Smooth muscle cell (in vitro differentiated cells): ENCODE data around the gene WFDC1. TPM values are rescaled to one million over a fixed set of nuclear protein-coding genes. Genes with fewer than 3 reads are reported as not detected.

Source experiments
- DNase-seq: peaks from one replicate; lab custom pipeline; 2025; ENCODE audit not compliant: unreplicated experiment; lab: John Stamatoyannopoulos, UW
- H2AFZ ChIP-seq: fragments of 200-600 bp; sonication (generic); 2 replicates; pipeline ENCODE4 v1.6.0; 2016; ENCODE audit warnings: antibody characterized with exemption, low read depth, mild to moderate bottlenecking
- H3F3A ChIP-seq: fragments of 200-600 bp; sonication (generic); 2 replicates; pipeline ENCODE4 v1.6.0; 2017; ENCODE audit warnings: antibody characterized with exemption, low read depth
- H3K27ac ChIP-seq: fragments of 200-600 bp; sonication (generic); 2 replicates; pipeline ENCODE4 v1.5.1; 2016; ENCODE audit warnings: low read depth, mild to moderate bottlenecking
- H3K27me3 ChIP-seq: fragments of 200-600 bp; sonication (generic); 2 replicates; pipeline ENCODE4 v1.6.1; 2016; ENCODE audit warnings: low read depth, mild to moderate bottlenecking
- H3K36me3 ChIP-seq: fragments of 200-600 bp; sonication (generic); 2 replicates; pipeline ENCODE4 v1.5.1; 2016; ENCODE audit warnings: low read depth
- H3K4me1 ChIP-seq: fragments of 200-600 bp; sonication (generic); 2 replicates; pipeline ENCODE4 v1.5.1; 2016; ENCODE audit warnings: low read depth
- H3K4me2 ChIP-seq: fragments of 200-600 bp; sonication (generic); 2 replicates; pipeline ENCODE4 v1.6.0; 2016; ENCODE audit warnings: mild to moderate bottlenecking
- H3K4me3 ChIP-seq: fragments of 200-600 bp; sonication (generic); 2 replicates; pipeline ENCODE4 v1.5.1; 2016; ENCODE audit warnings: mild to moderate bottlenecking
- H3K79me2 ChIP-seq: fragments of 200-600 bp; sonication (generic); 2 replicates; pipeline ENCODE4 v1.6.0; 2016; ENCODE audit warnings: low read depth, mild to moderate bottlenecking
- H3K9ac ChIP-seq: fragments of 200-600 bp; sonication (generic); 2 replicates; pipeline ENCODE4 v1.6.0; 2016; ENCODE audit warnings: low read depth
- H3K9me3 ChIP-seq: fragments of 200-600 bp; sonication (generic); replicated peaks from 2 replicates; pipeline ENCODE4 v1.5.1; 2016; ENCODE audit warnings: low read depth
- H4K20me1 ChIP-seq: fragments of 200-600 bp; sonication (generic); 2 replicates; pipeline ENCODE4 v1.6.0; 2016; ENCODE audit warnings: low read depth
- WGBS: methylation state at CpG from one replicate; pipeline ENCODE4 v1.1.7; 2016; ENCODE audit warnings: low lambda C conversion rate; 5-methylcytosine and 5-hydroxymethylcytosine counted together
- polyA plus RNA-seq: library from polyadenylated mRNA; unstranded; fragments of >200 nt; fragmentation: Nextera tagmentation; extraction: Ambion mirVana; gene quantifications from 2 replicates; pipeline ENCODE4 v1.2.1, GENCODE V29; 2016
- total RNA-seq: library from RNA; depleted of rRNA; stranded (reverse); fragments of >200 nt; gene quantifications from 2 replicates; pipeline ENCODE4 v1.2.3, GENCODE V29; 2014
- TF ChIP-seq, protein P1 (sequence below): fragments of 200-600 bp; sonication (generic); IDR thresholded peaks from 2 replicates; pipeline ENCODE4 v1.5.1; 2017; ENCODE audit warnings: borderline replicate concordance, mild to moderate bottlenecking, antibody characterized with exemption; ENCODE audit not compliant: insufficient read depth, poor library complexity, severe bottlenecking

WFDC1 gene
- total and polyA plus RNA-seq, 2 experiments from 2014 or later = 176 to 362 TPM

DNA sequence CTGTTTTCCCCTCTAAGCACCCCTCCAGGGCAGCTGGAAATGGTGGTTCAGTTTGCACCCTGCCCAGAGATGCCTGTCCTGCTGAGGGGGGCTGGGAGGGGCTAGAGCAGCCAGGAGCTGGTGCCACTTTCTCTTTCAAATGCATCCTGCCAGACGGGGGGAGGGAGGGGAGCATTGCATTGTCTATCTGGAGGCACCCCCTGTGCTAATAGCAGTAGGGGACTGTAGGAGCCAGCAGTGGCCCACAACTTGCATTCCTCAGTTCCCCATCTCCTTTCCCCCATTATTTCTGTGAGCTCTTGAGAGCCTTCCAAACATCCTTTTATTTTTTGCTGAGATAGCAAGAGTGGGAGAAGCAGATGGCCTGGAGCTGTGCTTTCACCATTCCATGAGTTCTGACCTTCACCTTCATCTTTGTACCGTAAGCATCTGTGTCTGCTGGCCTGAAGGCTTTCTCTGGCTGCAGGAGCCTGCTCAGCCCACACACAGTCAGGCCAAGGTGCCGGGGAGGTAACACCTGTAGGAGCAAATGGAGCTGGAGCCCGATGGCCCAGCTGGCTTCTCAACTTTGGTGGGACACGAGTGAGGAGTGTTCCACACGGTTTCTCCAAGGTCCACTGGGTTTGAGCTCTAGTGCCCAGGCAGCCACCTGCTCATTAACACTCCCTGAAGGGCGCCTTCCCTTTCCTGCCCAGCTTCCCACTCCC lies 5.2 kb downstream of the WFDC1 start:
- Histone ChIP-seq H4K20me1 (no peaks in the 10 kb centered on the region), H3K4me3 (no peak overlapping the region), H3K9ac (no peak overlapping the region), H3K27ac (no peak overlapping the region), H3K4me2 (no peak overlapping the region), H3K79me2 (peaks cover 65% of the 10 kb centered on the region), H3F3A (peaks cover 23% of the 10 kb centered on the region), H3K9me3 (no peaks in the 10 kb centered on the region), H2AFZ (no peak overlapping the region), H3K36me3 (no peaks in the 10 kb centered on the region), H3K4me1 (peaks cover 3% of the 10 kb centered on the region), H3K27me3 (no peaks in the 10 kb centered on the region)
- DNase-seq = no peak
- TF ChIP-seq, protein P1, sequence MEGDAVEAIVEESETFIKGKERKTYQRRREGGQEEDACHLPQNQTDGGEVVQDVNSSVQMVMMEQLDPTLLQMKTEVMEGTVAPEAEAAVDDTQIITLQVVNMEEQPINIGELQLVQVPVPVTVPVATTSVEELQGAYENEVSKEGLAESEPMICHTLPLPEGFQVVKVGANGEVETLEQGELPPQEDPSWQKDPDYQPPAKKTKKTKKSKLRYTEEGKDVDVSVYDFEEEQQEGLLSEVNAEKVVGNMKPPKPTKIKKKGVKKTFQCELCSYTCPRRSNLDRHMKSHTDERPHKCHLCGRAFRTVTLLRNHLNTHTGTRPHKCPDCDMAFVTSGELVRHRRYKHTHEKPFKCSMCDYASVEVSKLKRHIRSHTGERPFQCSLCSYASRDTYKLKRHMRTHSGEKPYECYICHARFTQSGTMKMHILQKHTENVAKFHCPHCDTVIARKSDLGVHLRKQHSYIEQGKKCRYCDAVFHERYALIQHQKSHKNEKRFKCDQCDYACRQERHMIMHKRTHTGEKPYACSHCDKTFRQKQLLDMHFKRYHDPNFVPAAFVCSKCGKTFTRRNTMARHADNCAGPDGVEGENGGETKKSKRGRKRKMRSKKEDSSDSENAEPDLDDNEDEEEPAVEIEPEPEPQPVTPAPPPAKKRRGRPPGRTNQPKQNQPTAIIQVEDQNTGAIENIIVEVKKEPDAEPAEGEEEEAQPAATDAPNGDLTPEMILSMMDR = no peak
- WGBS = 75% methylated on average over 6 of the region's 7 CpGs

DNA sequence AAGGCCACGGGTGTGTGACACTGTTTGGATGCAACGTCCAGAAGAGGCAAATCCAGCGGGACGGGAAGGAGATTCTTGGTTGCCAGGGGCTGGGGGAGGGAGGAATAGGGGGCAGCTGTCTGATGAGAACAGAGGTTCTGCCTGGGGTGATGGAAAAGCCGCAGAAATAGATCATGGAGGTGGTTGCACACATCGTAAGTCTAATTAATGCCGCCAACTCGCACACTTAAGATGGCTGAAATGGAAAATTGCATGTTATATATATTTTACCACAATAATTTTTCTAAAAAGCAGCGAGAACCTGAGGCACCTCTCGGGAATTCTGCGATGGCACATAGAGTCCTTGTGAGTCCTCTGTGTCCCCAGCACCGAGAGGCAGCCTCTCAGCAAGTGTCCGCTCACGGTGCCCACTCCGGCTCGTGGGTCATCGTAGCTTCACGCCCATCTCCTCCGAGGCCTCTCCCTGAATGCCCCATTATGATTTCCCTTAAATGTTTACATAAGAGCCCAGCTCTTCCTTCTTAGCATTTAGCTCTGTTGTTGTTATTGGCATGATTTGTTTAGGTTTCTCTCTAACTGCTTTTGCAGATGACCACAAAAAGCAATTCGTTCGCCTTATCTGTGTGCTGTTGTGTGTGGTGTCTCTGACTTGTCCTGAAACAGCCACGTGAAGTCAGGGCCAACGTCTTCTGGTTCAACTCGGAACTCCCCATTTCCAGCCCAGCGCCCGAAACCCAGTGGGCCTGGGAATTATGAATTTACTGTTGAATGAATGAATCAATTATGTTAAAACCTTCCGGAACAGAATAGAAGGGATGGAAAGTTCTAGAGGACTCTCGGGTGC lies 7.7 kb downstream of the WFDC1 start:
- WGBS = 61% methylated on average over 28 of the region's 28 CpGs
- no peaks in the 10 kb centered on the region for H3K4me1 ChIP-seq
- no peak overlapping the region for H3K4me3 ChIP-seq
- no peak overlapping the region for H2AFZ ChIP-seq
- H4K20me1 ChIP-seq = no peaks in the 10 kb centered on the region
- TF ChIP-seq, protein P1 = no peak
- no peaks in the 10 kb centered on the region for H3K9me3 ChIP-seq
- H3K9ac ChIP-seq = peak overlapping the region; percentile 59
- H3K36me3 ChIP-seq = no peaks in the 10 kb centered on the region
- DNase-seq = no peak
- H3K79me2 ChIP-seq = peaks cover 68% of the 10 kb centered on the region
- peak overlapping the region; percentile 95 for H3K27ac ChIP-seq
- H3F3A ChIP-seq = peaks cover 23% of the 10 kb centered on the region
- H3K27me3 ChIP-seq = no peaks in the 10 kb centered on the region
- peak overlapping the region; percentile 67 for H3K4me2 ChIP-seq

DNA sequence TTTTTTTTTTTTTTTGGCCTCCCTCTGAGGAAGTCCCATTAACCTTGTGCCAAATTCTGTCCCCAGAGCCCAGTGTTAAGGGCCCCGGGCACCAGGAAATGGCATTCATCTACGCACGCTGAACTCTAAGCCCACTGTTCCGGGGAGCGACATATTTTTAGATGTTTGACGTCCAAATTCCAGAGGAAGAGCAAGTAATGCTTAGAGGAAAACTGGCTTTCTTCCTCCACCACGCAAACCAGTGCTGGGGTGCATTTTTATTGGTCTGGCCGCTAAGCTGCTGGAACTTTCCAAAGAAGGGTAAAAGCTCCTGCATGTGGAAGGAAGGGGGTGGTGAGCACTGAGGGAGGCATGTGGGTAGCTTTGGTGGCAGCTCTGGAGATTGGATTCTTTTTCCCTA lies 8.3 kb downstream of the WFDC1 start:
- Histone ChIP-seq H3K9ac (peak overlapping the region; percentile 59), H4K20me1 (no peaks in the 10 kb centered on the region), H2AFZ (no peak overlapping the region), H3K36me3 (no peaks in the 10 kb centered on the region), H3K27me3 (no peaks in the 10 kb centered on the region), H3K9me3 (no peaks in the 10 kb centered on the region), H3K4me2 (peak overlapping the region; percentile 67), H3K4me3 (no peak overlapping the region), H3K4me1 (no peaks in the 10 kb centered on the region), H3K27ac (peak overlapping the region; percentile 95), H3K79me2 (peaks cover 67% of the 10 kb centered on the region), H3F3A (peaks cover 23% of the 10 kb centered on the region)
- WGBS = 20% methylated on average over 8 of the region's 8 CpGs
- peak; percentile 24 for DNase-seq
- TF ChIP-seq, protein P1 = no peak
